ENCODE data around the gene TTLL6. TPM values are rescaled to one million over a fixed set of nuclear protein-coding genes. Genes with fewer than 3 reads are reported as not detected.

TTLL6 gene
- total RNA-seq, 4 donors from 2014 or later = not detected

DNA sequence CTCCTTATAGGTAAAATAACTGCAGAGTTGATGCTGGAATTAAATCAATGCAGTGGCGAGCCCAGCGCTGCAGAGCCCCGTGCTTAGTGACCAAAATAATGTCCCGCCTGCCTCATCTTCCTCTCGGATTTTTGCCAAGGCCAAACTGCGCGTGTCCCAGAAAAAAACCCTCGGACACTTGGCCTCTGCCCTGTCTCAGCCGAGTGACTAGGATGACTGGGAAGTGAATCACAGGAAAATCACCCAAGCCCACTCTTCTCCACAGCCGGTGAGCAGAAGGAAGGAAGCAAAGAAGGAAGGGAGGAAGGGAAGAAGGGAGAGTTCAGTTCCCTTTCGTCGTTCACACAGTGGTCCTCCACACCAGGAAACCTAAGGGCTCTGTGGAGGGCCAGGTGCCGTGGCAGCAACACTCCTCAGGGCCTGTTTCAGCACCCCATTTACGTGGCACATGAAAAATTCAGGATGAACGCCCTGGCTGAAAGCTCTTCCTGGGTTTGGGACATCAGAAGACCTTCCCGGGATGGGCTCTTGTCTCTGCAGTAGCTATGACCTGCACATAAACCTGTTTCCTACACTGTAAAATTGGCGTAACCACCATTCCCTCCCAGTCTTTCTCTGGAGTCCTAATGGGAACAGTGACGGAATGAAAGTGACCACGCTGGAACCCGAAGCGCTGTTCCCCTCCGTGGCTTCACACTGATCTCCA lies 63.1 kb downstream of the TTLL6 start:
- H3K4me3 ChIP-seq (ENCODE audit: low read depth, poor library complexity, severe bottlenecking) = no peak overlapping the region
- DNase-seq (ENCODE audit: low spot score in 2 of 2) = no peak
- 13 to 23% methylated on average over 22 of the region's 22 CpGs for WGBS, 2 donors
- intact Hi-C loops (cut with DNase I; ENCODE audit: low total_unique reads) = no loop called here
- TF ChIP-seq CTCF (IDR thresholded peaks at IDR 0.05) = no peak
- no peak for TF ChIP-seq POLR2A (IDR thresholded peaks at IDR 0.05)

DNA sequence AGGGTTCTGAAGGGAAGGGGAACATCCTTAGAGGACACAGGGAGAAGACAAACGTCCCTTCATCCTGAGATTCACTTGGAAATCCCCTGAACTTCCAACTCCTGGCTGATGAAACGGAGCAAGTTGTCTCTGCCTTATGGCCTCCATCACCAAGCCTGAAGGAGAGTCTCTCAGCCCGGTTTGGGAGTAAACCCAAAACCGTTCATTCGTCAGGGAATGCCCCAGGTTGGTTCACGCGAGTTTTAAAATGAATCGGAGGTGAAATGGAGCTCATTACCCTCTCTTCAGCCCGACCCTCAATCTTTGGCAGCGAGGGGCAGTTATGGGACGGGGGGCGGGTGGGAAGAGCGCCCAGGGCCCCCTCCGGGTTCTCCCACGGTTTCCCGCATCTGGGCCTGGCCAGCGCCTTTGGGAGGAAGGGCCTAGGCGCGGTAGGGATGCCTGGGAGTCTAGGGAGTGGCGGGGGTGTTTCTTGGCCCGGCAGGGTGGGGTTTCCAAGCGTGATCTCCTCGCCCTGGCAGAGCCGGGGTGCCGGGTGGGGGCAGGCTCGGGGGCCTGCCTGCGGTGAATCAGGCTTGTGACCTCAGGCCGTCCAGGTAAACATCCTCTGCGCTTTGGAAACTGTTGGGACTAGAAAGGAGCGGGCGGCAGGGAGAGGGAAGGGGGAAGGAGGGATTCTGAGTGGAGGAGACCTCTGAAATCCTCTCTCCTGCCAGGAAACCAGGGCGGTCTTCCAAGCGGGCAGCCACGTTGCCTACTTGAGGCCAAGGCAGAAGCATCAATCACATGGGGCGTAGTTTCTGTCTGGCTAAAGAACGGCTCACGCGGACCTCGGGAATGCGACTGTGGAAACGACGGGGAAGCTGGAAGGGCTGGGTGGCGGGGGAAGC lies 64.4 kb downstream of the TTLL6 start:
- DNase-seq (ENCODE audit: low spot score in 2 of 2) = no peak

GRCh38 chr17:48751733-48752398 lies 65.2 kb downstream of the TTLL6 start:
- no peak for TF ChIP-seq CTCF (IDR thresholded peaks at IDR 0.05)
- no peak for TF ChIP-seq POLR2A (IDR thresholded peaks at IDR 0.05)
- DNase-seq (ENCODE audit: low spot score in 2 of 2) = no peak
- intact Hi-C loops (cut with DNase I; ENCODE audit: low total_unique reads) = no loop called here
- H3K4me3 ChIP-seq (ENCODE audit: low read depth, poor library complexity, severe bottlenecking) = no peak overlapping the region
- WGBS, 2 donors = 10 to 11% methylated on average over 13 of the region's 13 CpGs

More for the DNA sequence above, 64.4 kb downstream of the TTLL6 start:
- 7 to 8% methylated on average over 41 to 43 of the region's 43 CpGs for WGBS, 2 donors
- intact Hi-C loops (cut with DNase I; ENCODE audit: low total_unique reads) = no loop called here
- TF ChIP-seq POLR2A (IDR thresholded peaks at IDR 0.05) (no peak), CTCF (IDR thresholded peaks at IDR 0.05) (no peak)
- no peak overlapping the region for H3K4me3 ChIP-seq (ENCODE audit: low read depth, poor library complexity, severe bottlenecking)

DNA sequence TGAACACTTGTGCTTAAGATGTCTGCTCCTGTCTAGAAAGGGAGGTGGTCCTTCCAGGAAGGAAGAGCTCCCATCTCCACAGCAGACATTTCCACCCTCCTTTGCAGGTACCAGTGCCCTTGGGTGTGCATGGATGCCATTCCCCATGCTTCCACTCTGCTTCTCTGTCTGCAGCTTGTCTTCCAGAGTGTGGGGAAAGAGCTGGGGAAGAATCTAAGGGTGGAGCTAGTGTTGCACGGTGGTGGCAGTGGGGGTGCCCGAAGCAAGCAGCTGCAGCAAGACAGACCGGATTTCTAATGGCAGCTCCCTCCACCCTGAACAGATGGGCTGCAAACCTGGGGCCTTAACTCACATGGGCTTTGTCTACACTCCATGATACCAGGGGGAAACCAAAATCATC lies 65.9 kb downstream of the TTLL6 start:
- intact Hi-C loops (cut with DNase I; ENCODE audit: low total_unique reads) = no loop called here
- no peak for TF ChIP-seq CTCF (IDR thresholded peaks at IDR 0.05)
- TF ChIP-seq POLR2A (IDR thresholded peaks at IDR 0.05) = no peak
- no peak for DNase-seq (ENCODE audit: low spot score in 2 of 2)
- WGBS, 2 donors = 0 to 4% methylated on average over 3 of the region's 3 CpGs
- H3K4me3 ChIP-seq (ENCODE audit: low read depth, poor library complexity, severe bottlenecking) = no peak overlapping the region

- DNase-seq (ENCODE audit: low spot score in 2 of 2) = no peak
- no peak for TF ChIP-seq CTCF (IDR thresholded peaks at IDR 0.05)
- TF ChIP-seq POLR2A (IDR thresholded peaks at IDR 0.05) = no peak
- 13 to 14% methylated on average over 32 of the region's 32 CpGs for WGBS, 2 donors
- no peak overlapping the region for H3K4me3 ChIP-seq (ENCODE audit: low read depth, poor library complexity, severe bottlenecking)
- intact Hi-C loops (cut with DNase I; ENCODE audit: low total_unique reads) = no loop called here
These were observed 67.1 kb downstream of the TTLL6 start for GRCh38 chr17:48749621-48750553.
